T-helper 1 cell treated with Interleukin-12 subunit alpha and Interleukin-12 subunit beta and Interleukin-4 antibody, amounts not matched to agents 30 μg/mL and 1 μg/mL, for 36 hours (primary cell): ENCODE data around the gene GSS.

Experiments used
- H3K27ac Mint-ChIP-seq: one replicate; pipeline ENCODE4 v1.8.0; 2021; ENCODE audit warnings: mild to moderate bottlenecking, mixed read lengths
- H3K27me3 Mint-ChIP-seq: one replicate; pipeline ENCODE4 v1.8.0; 2021; ENCODE audit warnings: low read depth, mixed read lengths
- H3K36me3 Mint-ChIP-seq: one replicate; pipeline ENCODE4 v1.8.0; 2021; ENCODE audit warnings: low read depth, mixed read lengths
- H3K4me1 Mint-ChIP-seq: one replicate; pipeline ENCODE4 v1.8.0; 2021; ENCODE audit warnings: low read depth, mixed read lengths
- H3K4me3 Mint-ChIP-seq: one replicate; pipeline ENCODE4 v1.8.0; 2021; ENCODE audit warnings: mild to moderate bottlenecking, moderate library complexity, mixed read lengths
- H3K9me3 Mint-ChIP-seq: one replicate; pipeline ENCODE4 v1.8.0; 2021; ENCODE audit warnings: mixed read lengths

The GSS gene

GRCh38 chr20:34955231-34956040 lies at the start of gene GSS, which contains the start of gene MYH7B:
Gene GSS, minus strand, starts transcription at chr20:34955806. Its CDS starts 3,954 bp downstream, at chr20:34951852.
Gene MYH7B, plus strand, starts transcription at chr20:34955868. Its CDS starts 22,138 bp downstream, at chr20:34978006.
- no peaks in the 10 kb centered on the region for H3K27me3 Mint-ChIP-seq
- peaks cover 3% of the 10 kb centered on the region for H3K36me3 Mint-ChIP-seq
- H3K4me3 Mint-ChIP-seq: peak within 1 kb of the TSS; percentile 97
- no peaks in the 10 kb centered on the region for H3K9me3 Mint-ChIP-seq
- peaks cover 12% of the 10 kb centered on the region for H3K4me1 Mint-ChIP-seq
- peak within 1 kb of the TSS; percentile 94 for H3K27ac Mint-ChIP-seq

GRCh38 chr20:35004749-35005462 lies 49.3 kb upstream of the GSS start:
- Mint-ChIP-seq H3K27me3 (no peaks in the 10 kb centered on the region), H3K4me3 (no peak overlapping the region), H3K36me3 (peaks cover 21% of the 10 kb centered on the region), H3K27ac (no peak overlapping the region), H3K9me3 (no peaks in the 10 kb centered on the region), H3K4me1 (no peaks in the 10 kb centered on the region)

- Mint-ChIP-seq H3K36me3 (peaks cover 22% of the 10 kb centered on the region), H3K27ac (peak overlapping the region; percentile 49), H3K27me3 (no peaks in the 10 kb centered on the region), H3K4me3 (no peak overlapping the region), H3K4me1 (no peaks in the 10 kb centered on the region), H3K9me3 (no peaks in the 10 kb centered on the region)
Observed at GRCh38 chr20:35004051-35004725, 48.6 kb upstream of the GSS start.

- H3K4me3 Mint-ChIP-seq: no peak overlapping the region
- H3K27ac Mint-ChIP-seq: peak overlapping the region; percentile 49
- peaks cover 18% of the 10 kb centered on the region for H3K36me3 Mint-ChIP-seq
Observed at GRCh38 chr20:35003211-35004031, 47.8 kb upstream of the GSS start.

GRCh38 chr20:35002426-35003210 lies 47.0 kb upstream of the GSS start:
- Mint-ChIP-seq H3K27ac (no peak overlapping the region), H3K27me3 (no peaks in the 10 kb centered on the region), H3K4me1 (no peaks in the 10 kb centered on the region), H3K9me3 (no peaks in the 10 kb centered on the region), H3K36me3 (peaks cover 19% of the 10 kb centered on the region), H3K4me3 (no peak overlapping the region)

More at GRCh38 chr20:35003211-35004031, 47.8 kb upstream of the GSS start:
- Mint-ChIP-seq H3K9me3 (no peaks in the 10 kb centered on the region), H3K27me3 (no peaks in the 10 kb centered on the region), H3K4me1 (no peaks in the 10 kb centered on the region)

GRCh38 chr20:35001596-35002362 lies 46.2 kb upstream of the GSS start:
- H3K36me3 Mint-ChIP-seq: peaks cover 17% of the 10 kb centered on the region

GRCh38 chr20:35000922-35001595 lies 45.5 kb upstream of the GSS start:
- no peaks in the 10 kb centered on the region for H3K4me1 Mint-ChIP-seq
- no peak overlapping the region for H3K4me3 Mint-ChIP-seq
- H3K9me3 Mint-ChIP-seq: no peaks in the 10 kb centered on the region
- no peaks in the 10 kb centered on the region for H3K27me3 Mint-ChIP-seq
- peaks cover 17% of the 10 kb centered on the region for H3K36me3 Mint-ChIP-seq
- no peak overlapping the region for H3K27ac Mint-ChIP-seq

More at GRCh38 chr20:35001596-35002362, 46.2 kb upstream of the GSS start:
- Mint-ChIP-seq H3K27ac (no peak overlapping the region), H3K4me3 (no peak overlapping the region), H3K27me3 (no peaks in the 10 kb centered on the region), H3K4me1 (no peaks in the 10 kb centered on the region), H3K9me3 (no peaks in the 10 kb centered on the region)

GRCh38 chr20:35000311-35000921 lies 44.8 kb upstream of the GSS start:
- H3K27ac Mint-ChIP-seq: no peak overlapping the region
- no peak overlapping the region for H3K4me3 Mint-ChIP-seq
- no peaks in the 10 kb centered on the region for H3K27me3 Mint-ChIP-seq
- peaks cover 18% of the 10 kb centered on the region for H3K36me3 Mint-ChIP-seq
- no peaks in the 10 kb centered on the region for H3K9me3 Mint-ChIP-seq
- no peaks in the 10 kb centered on the region for H3K4me1 Mint-ChIP-seq

GRCh38 chr20:34999782-35000181 lies 44.2 kb upstream of the GSS start:
- Mint-ChIP-seq H3K4me3 (no peak overlapping the region), H3K27ac (no peak overlapping the region), H3K36me3 (peaks cover 18% of the 10 kb centered on the region)

GRCh38 chr20:34999021-34999451 lies 43.4 kb upstream of the GSS start:
- Mint-ChIP-seq H3K27ac (no peak overlapping the region), H3K9me3 (no peaks in the 10 kb centered on the region), H3K4me3 (no peak overlapping the region), H3K4me1 (no peaks in the 10 kb centered on the region), H3K36me3 (peaks cover 16% of the 10 kb centered on the region), H3K27me3 (no peaks in the 10 kb centered on the region)

More at GRCh38 chr20:34999782-35000181, 44.2 kb upstream of the GSS start:
- H3K4me1 Mint-ChIP-seq: no peaks in the 10 kb centered on the region
- no peaks in the 10 kb centered on the region for H3K27me3 Mint-ChIP-seq
- H3K9me3 Mint-ChIP-seq: no peaks in the 10 kb centered on the region

- Mint-ChIP-seq H3K36me3 (peaks cover 16% of the 10 kb centered on the region), H3K4me1 (no peaks in the 10 kb centered on the region), H3K4me3 (no peak overlapping the region), H3K27ac (no peak overlapping the region), H3K27me3 (no peaks in the 10 kb centered on the region), H3K9me3 (no peaks in the 10 kb centered on the region)
Observed at GRCh38 chr20:34998331-34998950, 42.8 kb upstream of the GSS start.

GRCh38 chr20:34997774-34998173 lies 42.2 kb upstream of the GSS start:
- H3K36me3 Mint-ChIP-seq: peaks cover 16% of the 10 kb centered on the region
- no peak overlapping the region for H3K4me3 Mint-ChIP-seq
- no peaks in the 10 kb centered on the region for H3K4me1 Mint-ChIP-seq
- H3K27me3 Mint-ChIP-seq: no peaks in the 10 kb centered on the region
- H3K9me3 Mint-ChIP-seq: no peaks in the 10 kb centered on the region
- no peak overlapping the region for H3K27ac Mint-ChIP-seq
